Common myeloid progenitor, CD34-positive (primary cell): Measurements from ENCODE around the gene CACNA2D3.
A peak's percentile ranks its signal among the peaks of the same experiment; 100 is the strongest.

Source experiments
- CTCF ChIA-PET: fragments of 350-600 bp; sonication (Branson Sonifier 250); formaldehyde crosslinking; loops from one replicate; lab custom pipeline; 2021; ENCODE audit warnings: antibody characterized with exemption; lab: Charles Lee
- POLR2A ChIA-PET: fragments of 350-600 bp; sonication (Branson Sonifier 250); formaldehyde crosslinking; loops from one replicate; lab custom pipeline; 2021; ENCODE audit warnings: antibody characterized with exemption; lab: Charles Lee
- DNase-seq, 3 donors: peaks; one replicate each; pipeline versions ENCODE4 v3.0.0 to v3.0.0-alpha.2; 2013
- H3K27ac ChIP-seq, 2 experiments: 1 replicate in 1 of 2; 2 replicates in 1 of 2; pipeline ENCODE4 v1.7.0; 2013; ENCODE audit warnings: inconsistent platforms in 2 of 2, low read length in 2 of 2, mild to moderate bottlenecking in 2 of 2, low read depth in 1 of 2, moderate library complexity in 1 of 2; ENCODE audit not compliant: severe bottlenecking in 2 of 2, insufficient read depth in 1 of 2, poor library complexity in 1 of 2
- H3K27me3 ChIP-seq, 5 experiments: replicated peaks in 2 of 5; 1 replicate in 3 of 5; 2 replicates in 2 of 5; pipeline versions ENCODE4 v1.6.1 to v1.7.0; 2013; ENCODE audit warnings: low read length in 4 of 5, mild to moderate bottlenecking in 2 of 5, moderate library complexity in 2 of 5, inconsistent platforms in 1 of 5; ENCODE audit not compliant: insufficient read depth in 5 of 5, control insufficient read depth in 4 of 5
- H3K36me3 ChIP-seq, 4 experiments: 1 replicate in 2 of 4; 2 replicates in 2 of 4; pipeline versions ENCODE4 v1.6.1 to v1.7.0; 2013; ENCODE audit warnings: low read length in 3 of 4, control low read depth in 1 of 4, mild to moderate bottlenecking in 1 of 4; ENCODE audit not compliant: control insufficient read depth in 4 of 4, insufficient read depth in 4 of 4
- H3K4me1 ChIP-seq, 4 experiments: 1 replicate in 3 of 4; 2 replicates in 1 of 4; pipeline versions ENCODE4 v1.6.1 to v1.7.1; 2013; ENCODE audit warnings: low read length in 3 of 4, mild to moderate bottlenecking in 3 of 4, control low read depth in 1 of 4, inconsistent platforms in 1 of 4, moderate library complexity in 1 of 4; ENCODE audit not compliant: control insufficient read depth in 4 of 4, insufficient read depth in 4 of 4; ENCODE audit errors: control extremely low read depth in 1 of 4
- H3K4me3 ChIP-seq, 7 experiments: 1 replicate in 4 of 7; 2 replicates in 3 of 7; pipeline versions ENCODE4 v1.5.1 to v1.7.0; 2013; ENCODE audit warnings: mild to moderate bottlenecking in 7 of 7, low read length in 6 of 7, moderate library complexity in 6 of 7, inconsistent platforms in 2 of 7, low read depth in 2 of 7, control low read depth in 1 of 7; ENCODE audit not compliant: insufficient read depth in 4 of 7, control insufficient read depth in 1 of 7; ENCODE audit errors: extremely low read depth in 1 of 7
- H3K9me3 ChIP-seq, 5 experiments: 1 replicate in 4 of 5; 2 replicates in 1 of 5; pipeline versions ENCODE4 v1.6.1 to v1.7.1; 2013; ENCODE audit warnings: low read length in 4 of 5, mild to moderate bottlenecking in 2 of 5, inconsistent platforms in 1 of 5, low read depth in 1 of 5, moderate library complexity in 1 of 5; ENCODE audit not compliant: control insufficient read depth in 4 of 5, insufficient read depth in 2 of 5; ENCODE audit errors: control extremely low read depth in 1 of 5
- WGBS: methylation state at CpG from one replicate; pipeline ENCODE4 v1.1.5; 2013; ENCODE audit not compliant: insufficient coverage; 5-methylcytosine and 5-hydroxymethylcytosine counted together

Gene CACNA2D3

GRCh38 chr3:54427501-54427900 lies 305.1 kb downstream of the CACNA2D3 start:
- Histone ChIP-seq H3K36me3 (no peaks in the 10 kb centered on the region), H3K9me3 (no peaks in the 10 kb centered on the region), H3K27me3 (peaks cover 0 to 7% (median 0%) of the 10 kb centered on the region in 5 experiments), H3K4me3 (no peak overlapping the region), H3K4me1 (no peaks in the 10 kb centered on the region), H3K27ac (no peak overlapping the region)
- no peak for DNase-seq
- WGBS, result 100% methylated on average over 2 of the region's 2 CpGs
- CTCF ChIA-PET, result interaction anchor here (0.9 to 1.9 kb wide), 2 partner anchors 9 to 11 kb away, joined by 4 to 8 read pairs; no protein-coding TSS in a partner anchor
- POLR2A ChIA-PET, result no interaction called here

GRCh38 chr3:54427941-54428871 lies 305.9 kb downstream of the CACNA2D3 start:
- POLR2A ChIA-PET, result interaction anchor here (0.6 kb wide), 1 partner anchor 1477 kb away, joined by 3 read pairs; no protein-coding TSS in a partner anchor
- DNase-seq, result peak; percentile 44 to 72 (median 66)
- no peaks in the 10 kb centered on the region for H3K9me3 ChIP-seq
- no peak overlapping the region for H3K27ac ChIP-seq
- H3K27me3 ChIP-seq, result peaks cover 0 to 9% (median 0%) of the 10 kb centered on the region in 5 experiments
- H3K36me3 ChIP-seq, result no peaks in the 10 kb centered on the region
- no peaks in the 10 kb centered on the region for H3K4me1 ChIP-seq
- H3K4me3 ChIP-seq, result no peak overlapping the region
- WGBS, result 27% methylated on average over 3 of the region's 9 CpGs
- CTCF ChIA-PET, result interaction anchor here (0.9 to 1.9 kb wide), 3 partner anchors 10 to 12 kb away, joined by 3 to 8 read pairs (median 4); no protein-coding TSS in a partner anchor

- ChIA-PET POLR2A (no interaction called here), CTCF (no interaction called here)
These were observed 310.6 kb downstream of the CACNA2D3 start for GRCh38 chr3:54432975-54433374.

GRCh38 chr3:54433846-54434245 lies 311.5 kb downstream of the CACNA2D3 start:
- Histone ChIP-seq H3K27ac (no peak overlapping the region), H3K4me1 (no peaks in the 10 kb centered on the region), H3K36me3 (no peaks in the 10 kb centered on the region), H3K27me3 (peaks cover 0 to 7% (median 0%) of the 10 kb centered on the region in 5 experiments), H3K4me3 (no peak overlapping the region), H3K9me3 (no peaks in the 10 kb centered on the region)
- CTCF ChIA-PET, result no interaction called here
- 30% methylated on average over 6 of the region's 6 CpGs for WGBS
- peak in 1 of 3 donors; percentile 5 for DNase-seq
- POLR2A ChIA-PET, result no interaction called here

More at GRCh38 chr3:54432975-54433374, 310.6 kb downstream of the CACNA2D3 start:
- Histone ChIP-seq H3K4me1 (no peaks in the 10 kb centered on the region), H3K27me3 (peaks cover 0 to 7% (median 0%) of the 10 kb centered on the region in 5 experiments), H3K36me3 (no peaks in the 10 kb centered on the region), H3K4me3 (no peak overlapping the region), H3K27ac (no peak overlapping the region), H3K9me3 (no peaks in the 10 kb centered on the region)
- no peak for DNase-seq
- WGBS, result 86% methylated on average over 1 of the region's 1 CpG

- ChIA-PET POLR2A (no interaction called here), CTCF (no interaction called here)
- 93% methylated on average over 2 of the region's 2 CpGs for WGBS
- no peak overlapping the region for H3K27ac ChIP-seq
- no peaks in the 10 kb centered on the region for H3K36me3 ChIP-seq
- H3K4me3 ChIP-seq, result no peak overlapping the region
- no peaks in the 10 kb centered on the region for H3K9me3 ChIP-seq
- H3K4me1 ChIP-seq, result no peaks in the 10 kb centered on the region
- no peak for DNase-seq
- peaks cover 0 to 4% (median 0%) of the 10 kb centered on the region in 5 experiments for H3K27me3 ChIP-seq
These were observed 312.4 kb downstream of the CACNA2D3 start for GRCh38 chr3:54434756-54435155.

- H3K36me3 ChIP-seq, result no peaks in the 10 kb centered on the region
- ChIA-PET POLR2A (no interaction called here), CTCF (no interaction called here)
- no peak for DNase-seq
- no peak overlapping the region for H3K27ac ChIP-seq
- WGBS, result 100% methylated on average over 2 of the region's 2 CpGs
- peaks cover 0 to 3% (median 0%) of the 10 kb centered on the region in 5 experiments for H3K27me3 ChIP-seq
- H3K9me3 ChIP-seq, result no peaks in the 10 kb centered on the region
- H3K4me1 ChIP-seq, result no peaks in the 10 kb centered on the region
- no peak overlapping the region for H3K4me3 ChIP-seq
These were observed 314.9 kb downstream of the CACNA2D3 start for GRCh38 chr3:54437271-54437670.
